Neural progenitor cell (in vitro differentiated cells): Measurements from ENCODE around the gene IQGAP2. TPM values are rescaled to one million over a fixed set of nuclear protein-coding genes. Genes with fewer than 3 reads are reported as not detected.
A peak's percentile ranks its signal among the peaks of the same experiment; 100 is the strongest.

Source experiments
- DNase-seq: peaks from one replicate; pipeline ENCODE4 v3.0.0-alpha.2; 2016; ENCODE audit warnings: low spot score
- H2AFZ ChIP-seq: fragments of 200-600 bp; sonication (generic); replicated peaks from 2 replicates; pipeline ENCODE4 v1.6.1; 2016; ENCODE audit warnings: antibody characterized with exemption
- H3F3A ChIP-seq: fragments of 200-600 bp; sonication (generic); 2 replicates; pipeline ENCODE4 v1.6.1; 2016; ENCODE audit warnings: antibody characterized with exemption, low read depth
- H3K27ac ChIP-seq: fragments of 200-600 bp; sonication (generic); 2 replicates; pipeline ENCODE4 v1.5.1; 2016; ENCODE audit warnings: mild to moderate bottlenecking
- H3K27me3 ChIP-seq: fragments of 200-600 bp; sonication (generic); 2 replicates; pipeline ENCODE4 v1.6.1; 2016; ENCODE audit warnings: mild to moderate bottlenecking, moderate library complexity
- H3K36me3 ChIP-seq: fragments of 200-600 bp; sonication (generic); 2 replicates; pipeline ENCODE4 v1.5.1; 2016
- H3K4me1 ChIP-seq: fragments of 200-600 bp; sonication (generic); 2 replicates; pipeline ENCODE4 v1.6.1; 2016; ENCODE audit warnings: mixed run types
- H3K4me2 ChIP-seq: fragments of 200-600 bp; sonication (generic); 2 replicates; pipeline ENCODE4 v1.6.1; 2016
- H3K4me3 ChIP-seq: fragments of 200-600 bp; sonication (generic); 2 replicates; pipeline ENCODE4 v1.5.1; 2016
- H3K79me2 ChIP-seq: fragments of 200-600 bp; sonication (generic); 2 replicates; pipeline ENCODE4 v1.6.1; 2016; ENCODE audit warnings: low read depth
- H3K9ac ChIP-seq: fragments of 200-600 bp; sonication (generic); 2 replicates; pipeline ENCODE4 v1.6.1; 2016
- H3K9me3 ChIP-seq: fragments of 200-600 bp; sonication (generic); 2 replicates; pipeline ENCODE4 v1.5.1; 2016; ENCODE audit warnings: low read depth
- H4K20me1 ChIP-seq: fragments of 200-600 bp; sonication (generic); 2 replicates; pipeline ENCODE4 v1.6.1; 2016; ENCODE audit warnings: low read depth
- H3K27ac Mint-ChIP-seq: 3 replicates; pipeline ENCODE4 v1.8.0; 2021; ENCODE audit warnings: mixed read lengths
- H3K27me3 Mint-ChIP-seq: 2 replicates; pipeline ENCODE4 v1.8.0; 2022; ENCODE audit warnings: low read depth, mild to moderate bottlenecking, inconsistent platforms, moderate library complexity, mixed read lengths; ENCODE audit not compliant: insufficient read depth
- H3K36me3 Mint-ChIP-seq: 3 replicates; pipeline ENCODE4 v1.8.0; 2021; ENCODE audit warnings: mixed read lengths
- H3K4me1 Mint-ChIP-seq: 3 replicates; pipeline ENCODE4 v1.8.0; 2021; ENCODE audit warnings: mixed read lengths
- H3K4me3 Mint-ChIP-seq: 3 replicates; pipeline ENCODE4 v1.8.0; 2021; ENCODE audit warnings: mild to moderate bottlenecking, moderate library complexity, mixed read lengths
- H3K9me3 Mint-ChIP-seq: 3 replicates; pipeline ENCODE4 v1.8.0; 2020; ENCODE audit warnings: mixed read lengths
- EZH2 ChIP-seq: fragments of 200-600 bp; sonication (generic); IDR thresholded peaks from 2 replicates; pipeline ENCODE4 v1.6.1; 2017; ENCODE audit warnings: antibody characterized with exemption, mild to moderate bottlenecking, moderate library complexity
- EZH2phosphoT487 ChIP-seq: fragments of 200-600 bp; sonication (generic); IDR thresholded peaks from 2 replicates; pipeline ENCODE4 v1.6.1; 2017; ENCODE audit warnings: antibody characterized with exemption
- total RNA-seq: library from RNA; depleted of rRNA; stranded (reverse); fragments of >200 nt; gene quantifications from 2 replicates; pipeline ENCODE4 v1.2.3, GENCODE V29; 2015; ENCODE audit warnings: low replicate concordance
- TF ChIP-seq, protein P1 (sequence below): fragments of 200-600 bp; sonication (generic); IDR thresholded peaks from 2 replicates; pipeline ENCODE4 v1.5.1; 2017; ENCODE audit warnings: antibody characterized with exemption, mild to moderate bottlenecking

IQGAP2 gene
- total RNA-seq, 1 donor from 2014 or later, result 37.7 TPM

DNA sequence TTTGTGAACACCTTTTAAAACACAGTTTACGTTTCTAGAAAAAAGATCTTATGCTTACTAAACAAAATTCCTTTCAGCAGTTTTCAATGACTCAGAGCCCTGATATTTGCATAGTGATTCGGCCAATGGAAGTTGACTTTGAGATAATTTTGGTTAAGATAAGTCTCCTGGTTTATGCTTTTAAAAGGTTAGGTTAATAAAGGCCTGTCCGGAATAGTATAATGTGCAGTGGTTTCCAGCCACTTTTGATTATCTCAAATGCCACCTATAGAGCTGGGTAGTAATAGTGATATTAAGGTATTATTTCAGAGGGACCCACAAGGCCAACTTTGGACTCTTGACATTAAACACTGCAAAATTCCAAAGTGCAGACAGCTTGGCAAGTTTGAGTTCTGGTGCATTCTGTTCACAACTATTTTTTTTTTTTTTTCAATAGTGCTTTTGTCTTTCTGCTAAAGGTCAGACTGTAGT lies 134.0 kb downstream of the IQGAP2 start:
- Histone ChIP-seq H3K27ac (no peak overlapping the region), H3K27me3 (no peaks in the 10 kb centered on the region), H4K20me1 (no peaks in the 10 kb centered on the region), H3K4me3 (no peak overlapping the region), H3K79me2 (no peaks in the 10 kb centered on the region), H3K9ac (no peak overlapping the region), H3K36me3 (no peaks in the 10 kb centered on the region), H3K9me3 (no peaks in the 10 kb centered on the region), H3K4me2 (no peak overlapping the region), H2AFZ (no peak overlapping the region), H3K4me1 (no peaks in the 10 kb centered on the region), H3F3A (no peaks in the 10 kb centered on the region)
- no peak for TF ChIP-seq EZH2
- TF ChIP-seq, protein P1, sequence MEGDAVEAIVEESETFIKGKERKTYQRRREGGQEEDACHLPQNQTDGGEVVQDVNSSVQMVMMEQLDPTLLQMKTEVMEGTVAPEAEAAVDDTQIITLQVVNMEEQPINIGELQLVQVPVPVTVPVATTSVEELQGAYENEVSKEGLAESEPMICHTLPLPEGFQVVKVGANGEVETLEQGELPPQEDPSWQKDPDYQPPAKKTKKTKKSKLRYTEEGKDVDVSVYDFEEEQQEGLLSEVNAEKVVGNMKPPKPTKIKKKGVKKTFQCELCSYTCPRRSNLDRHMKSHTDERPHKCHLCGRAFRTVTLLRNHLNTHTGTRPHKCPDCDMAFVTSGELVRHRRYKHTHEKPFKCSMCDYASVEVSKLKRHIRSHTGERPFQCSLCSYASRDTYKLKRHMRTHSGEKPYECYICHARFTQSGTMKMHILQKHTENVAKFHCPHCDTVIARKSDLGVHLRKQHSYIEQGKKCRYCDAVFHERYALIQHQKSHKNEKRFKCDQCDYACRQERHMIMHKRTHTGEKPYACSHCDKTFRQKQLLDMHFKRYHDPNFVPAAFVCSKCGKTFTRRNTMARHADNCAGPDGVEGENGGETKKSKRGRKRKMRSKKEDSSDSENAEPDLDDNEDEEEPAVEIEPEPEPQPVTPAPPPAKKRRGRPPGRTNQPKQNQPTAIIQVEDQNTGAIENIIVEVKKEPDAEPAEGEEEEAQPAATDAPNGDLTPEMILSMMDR, result no peak
- no peak for TF ChIP-seq EZH2phosphoT487
- Mint-ChIP-seq H3K4me3 (no peak overlapping the region), H3K27ac (no peak overlapping the region), H3K36me3 (no peaks in the 10 kb centered on the region), H3K27me3 (peaks cover 2% of the 10 kb centered on the region), H3K9me3 (no peaks in the 10 kb centered on the region), H3K4me1 (no peaks in the 10 kb centered on the region)
- no peak for DNase-seq

DNA sequence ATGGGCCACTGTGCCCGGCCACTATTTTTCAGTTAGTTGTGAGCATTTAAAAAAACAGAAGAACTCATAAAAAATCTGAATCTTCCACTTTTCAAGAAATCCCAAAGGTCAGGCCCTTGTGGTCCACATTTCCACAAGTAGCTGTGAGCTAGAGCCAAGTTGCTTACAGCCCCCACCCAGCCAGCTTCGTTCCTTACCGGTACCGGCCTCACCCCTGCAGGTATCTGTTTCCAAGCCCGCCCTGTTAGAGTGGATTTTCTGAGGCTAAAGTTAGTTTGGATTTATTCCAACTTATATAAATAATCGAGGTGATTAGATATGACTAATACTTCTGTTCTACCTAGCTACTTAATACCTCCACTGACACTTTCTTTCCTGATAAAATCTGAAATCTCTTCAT lies 139.2 kb downstream of the IQGAP2 start:
- Histone ChIP-seq H3K4me2 (no peak overlapping the region), H3K79me2 (no peaks in the 10 kb centered on the region), H3F3A (no peaks in the 10 kb centered on the region), H3K36me3 (no peaks in the 10 kb centered on the region), H3K27ac (no peak overlapping the region), H3K4me1 (no peaks in the 10 kb centered on the region), H2AFZ (no peak overlapping the region), H3K9me3 (no peaks in the 10 kb centered on the region), H4K20me1 (no peaks in the 10 kb centered on the region), H3K9ac (no peak overlapping the region), H3K4me3 (no peak overlapping the region), H3K27me3 (no peaks in the 10 kb centered on the region)
- no peak for DNase-seq
- no peaks in the 10 kb centered on the region for H3K36me3 Mint-ChIP-seq
- H3K9me3 Mint-ChIP-seq, result no peaks in the 10 kb centered on the region
- no peak overlapping the region for H3K4me3 Mint-ChIP-seq
- H3K27me3 Mint-ChIP-seq, result no peaks in the 10 kb centered on the region
- H3K4me1 Mint-ChIP-seq, result peaks cover 12% of the 10 kb centered on the region
- TF ChIP-seq EZH2, result no peak
- H3K27ac Mint-ChIP-seq, result no peak overlapping the region

DNA sequence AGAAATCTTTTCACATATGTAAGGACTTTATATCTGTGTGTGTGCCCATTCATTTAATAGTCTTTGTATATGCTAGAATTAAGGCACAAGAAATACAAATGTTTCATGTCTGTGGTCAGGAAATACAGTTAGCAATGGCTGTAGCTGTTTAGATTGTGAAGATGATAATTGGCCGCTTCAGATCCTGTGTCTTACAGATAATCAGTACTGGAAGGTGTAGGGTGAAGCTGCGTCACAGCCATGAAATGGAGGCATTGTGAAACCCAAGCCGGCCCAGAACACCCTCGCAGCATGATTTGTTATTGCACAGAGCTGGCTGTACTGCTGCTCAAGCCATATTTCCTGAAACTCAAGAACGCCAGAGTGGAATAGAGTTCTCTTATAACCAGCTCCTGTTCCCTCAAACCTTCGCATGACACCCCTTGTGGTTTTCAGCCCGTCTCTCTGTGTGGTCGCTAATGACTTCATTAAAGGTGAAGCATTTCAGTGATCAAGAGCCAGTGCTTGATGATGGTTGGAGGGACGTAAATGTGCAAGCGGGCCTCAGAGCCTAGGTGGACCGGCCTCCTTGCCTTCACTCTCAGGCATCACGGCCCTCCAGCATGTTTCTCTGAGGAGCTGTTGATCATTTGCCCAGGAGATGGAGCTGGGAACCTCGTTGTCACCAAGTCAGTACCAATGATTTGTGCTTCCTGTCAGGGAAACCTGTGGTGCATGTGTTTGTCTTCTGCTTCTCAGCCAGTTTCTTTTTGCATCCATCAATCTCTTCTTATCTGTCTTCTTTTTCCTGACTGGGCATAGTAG lies 140.0 kb downstream of the IQGAP2 start:
- H3K4me3 ChIP-seq, result no peak overlapping the region
- Mint-ChIP-seq H3K4me1 (peaks cover 16% of the 10 kb centered on the region), H3K27me3 (no peaks in the 10 kb centered on the region), H3K36me3 (no peaks in the 10 kb centered on the region), H3K27ac (no peak overlapping the region), H3K4me3 (no peak overlapping the region), H3K9me3 (no peaks in the 10 kb centered on the region)
- no peaks in the 10 kb centered on the region for H3K79me2 ChIP-seq
- H3K4me1 ChIP-seq, result no peaks in the 10 kb centered on the region
- TF ChIP-seq, protein P1, result no peak
- TF ChIP-seq EZH2 (no peak), EZH2phosphoT487 (no peak)
- H3K27me3 ChIP-seq, result no peaks in the 10 kb centered on the region
- no peaks in the 10 kb centered on the region for H3K36me3 ChIP-seq
- no peak overlapping the region for H3K4me2 ChIP-seq
- no peaks in the 10 kb centered on the region for H3K9me3 ChIP-seq
- no peak overlapping the region for H3K9ac ChIP-seq
- no peak for DNase-seq
- no peak overlapping the region for H3K27ac ChIP-seq
- no peaks in the 10 kb centered on the region for H3F3A ChIP-seq
- no peaks in the 10 kb centered on the region for H4K20me1 ChIP-seq
- H2AFZ ChIP-seq, result no peak overlapping the region

DNA sequence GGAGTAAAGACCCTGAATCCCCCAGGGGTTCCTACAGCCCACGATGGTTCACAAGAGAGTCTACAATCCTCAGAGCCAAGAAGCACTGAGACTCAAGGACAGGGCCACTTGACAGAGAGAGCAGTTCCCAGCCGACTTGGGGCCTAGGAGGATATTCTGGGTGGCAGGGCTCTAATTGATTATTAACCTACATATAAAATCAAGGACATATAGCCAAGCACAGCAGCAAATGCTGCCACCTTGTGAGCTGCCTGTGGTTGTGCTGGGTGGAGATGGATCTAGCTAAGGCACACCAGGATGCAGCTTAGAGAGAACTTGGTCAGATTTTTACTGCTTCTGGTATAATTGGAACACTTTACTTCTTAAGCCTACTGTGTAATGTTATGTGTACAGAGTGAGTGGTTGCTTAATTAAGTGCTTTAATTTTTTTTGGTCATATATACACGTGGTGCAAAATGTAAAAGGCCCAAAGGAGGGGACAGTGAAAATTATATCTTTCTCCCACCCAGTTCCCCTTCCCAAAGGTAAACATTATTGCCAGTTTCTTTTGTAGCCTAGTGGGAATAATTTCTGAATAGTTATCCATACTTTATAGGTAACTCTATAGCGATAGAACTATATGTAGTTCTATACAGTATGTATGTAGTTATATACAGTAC lies 141.3 kb downstream of the IQGAP2 start:
- no peak overlapping the region for H3K4me3 ChIP-seq
- H3K9ac ChIP-seq, result no peak overlapping the region
- no peaks in the 10 kb centered on the region for H3K9me3 Mint-ChIP-seq
- H3K9me3 ChIP-seq, result no peaks in the 10 kb centered on the region
- H3K79me2 ChIP-seq, result no peaks in the 10 kb centered on the region
- no peak overlapping the region for H3K27ac ChIP-seq
- H3K27ac Mint-ChIP-seq, result no peak overlapping the region
- H3K4me1 ChIP-seq, result no peaks in the 10 kb centered on the region
- H3K4me2 ChIP-seq, result no peak overlapping the region
- no peaks in the 10 kb centered on the region for H3K27me3 Mint-ChIP-seq
- DNase-seq, result peak; percentile 60
- H3K27me3 ChIP-seq, result no peaks in the 10 kb centered on the region
- TF ChIP-seq EZH2phosphoT487, result no peak
- TF ChIP-seq, protein P1, result peak; percentile 65
- peaks cover 21% of the 10 kb centered on the region for H3K4me1 Mint-ChIP-seq
- no peaks in the 10 kb centered on the region for H4K20me1 ChIP-seq
- H2AFZ ChIP-seq, result no peak overlapping the region
- H3K36me3 ChIP-seq, result no peaks in the 10 kb centered on the region
- H3K36me3 Mint-ChIP-seq, result no peaks in the 10 kb centered on the region
- H3F3A ChIP-seq, result no peaks in the 10 kb centered on the region
- no peak overlapping the region for H3K4me3 Mint-ChIP-seq
